Activated effector memory CD4-positive, alpha-beta T cell treated with Interleukin-2 at 50 U/mL for 16 hours (primary cell): ENCODE data around the gene GNB1L.
"Not testable (repeated sequence)": the region's sequence is repeated elsewhere in the genome, so short reads cannot be mapped to it uniquely, and the experiment has no call there.

Experiments
- DNase-seq: peaks from one replicate; pipeline ENCODE4 v3.0.0-alpha.2; 2020

Gene GNB1L

GRCh38 chr22:19791894-19792293 lies 62.8 kb downstream of the GNB1L start:
- no peak for DNase-seq

GRCh38 chr22:19791243-19791642 lies 63.4 kb downstream of the GNB1L start:
- DNase-seq: no peak

GRCh38 chr22:19789828-19790227 lies 64.8 kb downstream of the GNB1L start:
- DNase-seq: no peak

- no peak for DNase-seq
Observed at GRCh38 chr22:19789406-19789805, 65.3 kb downstream of the GNB1L start.

- DNase-seq: no peak
Observed at GRCh38 chr22:19788661-19789225, 65.9 kb downstream of the GNB1L start.

GRCh38 chr22:19787849-19788141 lies 66.9 kb downstream of the GNB1L start:
- DNase-seq: no peak

- DNase-seq: no peak
Observed at GRCh38 chr22:19786959-19787848, 67.5 kb downstream of the GNB1L start.

- DNase-seq: no peak
Observed at GRCh38 chr22:19786264-19786585, 68.4 kb downstream of the GNB1L start.

GRCh38 chr22:19785461-19786263 lies 69.0 kb downstream of the GNB1L start:
- DNase-seq: no peak

GRCh38 chr22:19784384-19785175 lies 70.1 kb downstream of the GNB1L start:
- no peak for DNase-seq

- no peak for DNase-seq
Observed at GRCh38 chr22:19783586-19784383, 70.9 kb downstream of the GNB1L start.

- DNase-seq: no peak
Observed at GRCh38 chr22:19782533-19782932, 72.1 kb downstream of the GNB1L start.

GRCh38 chr22:19779685-19780268 lies 74.9 kb downstream of the GNB1L start:
- no peak for DNase-seq

GRCh38 chr22:19779011-19779421 lies 75.7 kb downstream of the GNB1L start:
- no peak for DNase-seq

- not testable (repeated sequence) for DNase-seq
Observed at GRCh38 chr22:19777192-19777591, 77.5 kb downstream of the GNB1L start.

- no peak for DNase-seq
Observed at GRCh38 chr22:19776433-19777031, 78.1 kb downstream of the GNB1L start.

- no peak for DNase-seq
Observed at GRCh38 chr22:19775496-19776325, 79.0 kb downstream of the GNB1L start.

- DNase-seq: no peak
Observed at GRCh38 chr22:19774628-19775027, 80.0 kb downstream of the GNB1L start.

- DNase-seq: no peak
Observed at GRCh38 chr22:19773470-19774040, 81.1 kb downstream of the GNB1L start.
